GM19328 (cell line): ENCODE measurements around the gene IFNG-AS1.
A peak's percentile ranks its signal among the peaks of the same experiment; 100 is the strongest.

Source experiments
- ATAC-seq: cut with Tn5 transposase; IDR thresholded peaks from one replicate; pipeline ENCODE4 v1.9.1; 2021; ENCODE audit warnings: mild to moderate bottlenecking, moderate library complexity; ENCODE audit not compliant: unreplicated experiment

Gene IFNG-AS1

DNA sequence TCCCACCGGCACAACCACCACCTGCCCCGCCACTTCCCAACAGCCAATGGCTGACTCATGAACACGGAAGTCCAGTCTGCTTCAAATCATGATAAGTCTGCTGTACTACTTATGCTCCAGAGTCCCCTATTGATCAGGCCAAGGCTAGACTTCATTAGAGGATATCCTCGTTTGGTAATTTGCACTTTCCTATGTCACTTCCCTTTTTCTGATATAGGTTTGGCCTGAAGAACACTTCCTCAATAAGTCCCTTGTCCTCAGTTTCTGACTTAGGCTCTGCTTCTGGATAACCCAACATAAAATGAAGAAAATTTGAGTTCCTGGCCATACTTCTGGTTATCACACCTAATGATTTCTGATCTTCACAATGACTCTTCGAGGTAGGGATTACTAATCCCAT, 45.3 kb downstream of the IFNG-AS1 start:
- no peak for ATAC-seq

- no peak for ATAC-seq
Observed at GRCh38 chr12:68036642-68037041, 47.4 kb downstream of the IFNG-AS1 start.

DNA sequence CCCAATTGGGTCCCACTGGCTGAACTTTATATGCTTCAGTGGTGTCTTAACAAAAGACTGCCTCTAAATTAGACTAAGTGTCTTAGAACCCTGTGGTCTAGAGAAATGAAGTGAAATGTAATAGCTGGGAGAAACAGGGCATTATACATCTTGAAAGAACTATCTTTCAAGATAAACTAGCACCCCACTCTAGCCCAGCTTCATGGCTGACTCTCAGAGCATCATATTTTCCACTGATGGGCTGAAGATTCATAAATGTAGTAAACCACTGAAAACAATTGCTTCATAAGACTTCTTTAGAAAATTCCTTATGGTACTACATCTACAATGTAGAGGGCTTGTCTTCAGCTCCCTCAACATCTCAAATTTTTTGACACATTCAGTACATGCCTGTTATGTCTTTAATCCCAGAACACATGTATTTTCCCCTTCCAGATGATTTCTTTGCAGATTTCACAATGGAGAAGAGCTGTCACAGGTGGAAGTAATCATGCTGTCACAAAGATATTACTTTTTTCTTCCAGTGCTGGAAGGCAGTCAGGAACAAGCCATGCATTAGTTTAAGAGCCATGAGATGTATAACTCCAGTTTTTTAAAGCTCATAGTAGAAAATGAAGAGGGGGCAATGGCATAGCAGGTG, 48.5 kb downstream of the IFNG-AS1 start:
- no peak for ATAC-seq

GRCh38 chr12:68038650-68039049, 49.4 kb downstream of the IFNG-AS1 start:
- no peak for ATAC-seq

- no peak for ATAC-seq
Observed at GRCh38 chr12:68040450-68041075, 51.3 kb downstream of the IFNG-AS1 start.

DNA sequence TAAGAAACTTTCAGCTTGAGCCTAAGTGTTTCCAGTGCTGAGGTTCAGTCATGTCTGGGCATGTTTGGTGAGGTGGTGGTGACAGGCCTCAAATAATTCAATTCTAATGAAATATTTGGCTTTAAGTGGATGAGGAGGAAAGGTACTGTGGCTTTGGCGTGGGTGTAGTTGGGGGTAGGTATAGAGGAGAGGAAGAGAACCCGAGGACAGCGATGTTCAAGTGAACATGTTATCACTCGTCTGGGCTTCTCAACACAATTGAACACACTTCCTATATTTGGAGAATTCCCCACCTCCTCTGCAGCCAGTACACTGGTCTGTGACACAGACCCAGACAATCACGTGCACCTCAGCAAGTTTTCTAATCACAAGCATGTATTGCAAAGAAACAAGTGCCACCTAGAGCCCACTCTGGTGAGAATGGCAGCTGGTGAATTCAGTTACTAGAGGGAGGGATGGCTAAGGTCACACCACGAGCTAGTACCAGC, 53.0 kb downstream of the IFNG-AS1 start:
- ATAC-seq, result peak; percentile 59

DNA sequence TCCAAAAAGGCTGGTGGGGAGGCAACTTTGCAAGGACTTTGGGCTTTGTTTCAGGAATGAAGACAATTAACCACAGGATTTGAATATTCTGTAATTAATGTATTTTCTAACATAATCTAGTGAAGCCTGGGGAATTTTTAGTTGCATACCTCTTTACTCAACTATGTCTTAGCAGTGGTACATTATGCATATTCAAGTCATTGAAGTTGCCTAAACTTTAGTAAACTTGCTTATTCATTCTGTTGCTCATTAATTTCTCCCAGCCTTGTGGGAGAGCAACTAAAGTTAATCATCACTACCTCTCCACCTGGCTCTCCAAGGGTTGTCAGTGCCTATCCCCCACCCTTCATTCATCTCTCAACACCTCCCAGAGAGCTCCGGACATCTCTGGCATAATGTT, 54.2 kb downstream of the IFNG-AS1 start:
- no peak for ATAC-seq

GRCh38 chr12:68048648-68049297, 59.5 kb downstream of the IFNG-AS1 start:
- no peak for ATAC-seq

- no peak for ATAC-seq
Observed at GRCh38 chr12:68056300-68056699, 67.1 kb downstream of the IFNG-AS1 start.

GRCh38 chr12:68063900-68064590, 74.8 kb downstream of the IFNG-AS1 start:
- ATAC-seq, result no peak

GRCh38 chr12:68065163-68065562, 75.9 kb downstream of the IFNG-AS1 start:
- ATAC-seq, result no peak

GRCh38 chr12:68065687-68066086, 76.4 kb downstream of the IFNG-AS1 start:
- no peak for ATAC-seq

DNA sequence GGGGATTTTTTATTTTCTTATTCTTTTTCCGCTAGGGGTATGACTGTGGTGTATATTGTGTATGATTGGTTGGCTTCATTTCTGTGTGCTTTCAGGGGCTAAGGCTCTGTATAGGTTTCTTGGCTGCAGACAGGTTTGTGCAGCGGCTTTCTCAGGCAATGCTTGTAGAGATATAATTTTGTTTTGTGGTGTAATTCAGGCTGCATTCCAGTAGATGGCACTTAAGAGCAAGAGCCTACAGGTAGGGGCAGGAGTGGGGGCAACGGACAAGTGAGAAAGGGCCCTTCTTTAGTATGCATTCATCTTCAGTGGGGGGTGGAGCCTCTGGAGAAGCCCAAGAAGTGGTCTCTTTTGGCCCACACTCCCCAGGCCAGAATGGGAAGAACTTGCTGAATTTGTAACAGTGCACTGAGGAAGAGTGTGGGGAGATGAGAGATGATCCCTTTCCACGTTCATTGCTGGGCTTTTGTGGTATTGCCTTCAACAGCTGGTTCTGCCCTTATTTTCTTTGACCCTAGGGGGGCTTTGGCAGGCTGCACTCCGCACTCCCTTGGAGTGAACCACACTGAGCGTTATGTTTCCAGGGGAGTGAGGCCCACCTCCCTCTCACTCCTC, 78.6 kb downstream of the IFNG-AS1 start:
- ATAC-seq, result no peak

DNA sequence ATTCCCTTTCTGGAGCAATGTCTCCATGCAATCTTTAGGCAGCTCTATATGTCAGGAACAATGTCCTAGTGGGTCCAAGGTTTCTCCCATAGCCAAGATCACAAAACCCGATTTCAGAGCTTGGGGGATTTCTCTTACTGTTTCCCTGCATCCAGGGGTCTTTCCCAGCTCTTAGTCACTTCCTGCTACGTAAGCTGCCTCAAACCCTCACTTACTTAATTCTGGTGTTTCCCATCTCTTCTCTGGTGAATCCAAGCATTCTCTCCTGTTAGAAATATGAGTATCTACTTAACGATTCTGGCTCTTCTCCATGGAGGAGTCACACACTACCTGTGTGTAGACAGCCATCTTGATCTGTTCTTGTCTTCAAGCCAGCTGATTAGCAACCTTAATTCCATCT, 80.0 kb downstream of the IFNG-AS1 start:
- no peak for ATAC-seq
